ENCODE data around the gene TTLL12. TPM values are rescaled to one million over a fixed set of nuclear protein-coding genes. Genes with fewer than 3 reads are reported as not detected.

Gene TTLL12
- polyA plus RNA-seq, 3 donors, result 19.7 to 32.3 (median 32.3) TPM

GRCh38 chr22:43118024-43118849, 68.7 kb downstream of the TTLL12 start:
- DNase-seq (ENCODE audit: extremely low read depth in 1 of 11, low read depth in 9 of 11, low spot score in 4 of 11), result no peak

GRCh38 chr22:43116932-43117331, 70.0 kb downstream of the TTLL12 start:
- no peak for DNase-seq (ENCODE audit: extremely low read depth in 1 of 11, low read depth in 9 of 11, low spot score in 4 of 11)

Other genes starting within 250 kb of the TTLL12 start
- gene PACSIN2, start 172.0 kb downstream of the TTLL12 start, polyA plus RNA-seq (ENCODE audit: insufficient read length in 3 of 3), result 10 to 100 TPM; 62.5 to 72.4 (median 69.1) TPM
- 10 to 100 TPM; 16.3 to 20.6 (median 19.3) TPM for gene TTLL1, start 97.7 kb downstream of the TTLL12 start, polyA plus RNA-seq (ENCODE audit: insufficient read length in 3 of 3)
- 1 to 10 TPM in 2 of 3 donors, under 1 TPM in 1; 0.61 to 1.4 (median 1.2) TPM for gene BIK, start 76.4 kb downstream of the TTLL12 start, polyA plus RNA-seq (ENCODE audit: insufficient read length in 3 of 3)
- 10 to 100 TPM; 16.6 to 25.0 (median 23.4) TPM for gene MCAT, start 43.7 kb downstream of the TTLL12 start, polyA plus RNA-seq (ENCODE audit: insufficient read length in 3 of 3)
- 10 to 100 TPM; 12.2 to 29.4 (median 23.1) TPM for gene TSPO, start 35.6 kb downstream of the TTLL12 start, polyA plus RNA-seq (ENCODE audit: insufficient read length in 3 of 3)
- gene SCUBE1, start 156.2 kb upstream of the TTLL12 start, polyA plus RNA-seq (ENCODE audit: insufficient read length in 3 of 3), result 10 to 100 TPM in 2 of 3 donors, 1 to 10 TPM in 1; 8.7 to 11.6 (median 10.9) TPM
- 1 to 10 TPM in 2 of 3 donors, under 1 TPM in 1; 0.95 to 1.5 (median 1.1) TPM for gene MPPED1, start 224.9 kb upstream of the TTLL12 start, polyA plus RNA-seq (ENCODE audit: insufficient read length in 3 of 3)